IPS DF 4.7 (cell line): ENCODE data around the gene ZGPAT.

Source experiments
- DNase-seq: peaks from one replicate; pipeline ENCODE4 v3.0.0-alpha.2; 2013; ENCODE audit warnings: low spot score; ENCODE audit errors: extremely low read depth

Gene ZGPAT

DNA sequence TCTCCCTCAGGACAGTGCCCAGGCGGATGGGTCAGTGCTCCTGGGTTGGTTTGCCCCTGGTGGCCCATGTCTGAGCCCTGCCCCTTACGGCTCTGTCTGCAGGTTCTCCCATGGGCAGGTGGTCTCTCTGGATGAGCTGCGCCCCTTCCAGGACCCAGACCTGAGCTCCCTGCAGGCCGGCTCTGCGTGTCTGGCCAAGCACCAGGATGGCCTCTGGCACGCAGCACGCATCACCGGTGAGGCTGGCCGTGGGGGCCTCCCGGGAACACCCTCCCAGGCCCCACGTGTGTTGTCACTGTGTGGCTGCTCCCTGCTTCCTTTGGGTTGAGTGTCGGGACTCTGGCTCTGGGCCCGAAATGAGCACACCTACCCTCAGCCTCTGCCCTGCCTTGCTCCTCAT lies 25.3 kb downstream of the ZGPAT start:
- DNase-seq: no peak

DNA sequence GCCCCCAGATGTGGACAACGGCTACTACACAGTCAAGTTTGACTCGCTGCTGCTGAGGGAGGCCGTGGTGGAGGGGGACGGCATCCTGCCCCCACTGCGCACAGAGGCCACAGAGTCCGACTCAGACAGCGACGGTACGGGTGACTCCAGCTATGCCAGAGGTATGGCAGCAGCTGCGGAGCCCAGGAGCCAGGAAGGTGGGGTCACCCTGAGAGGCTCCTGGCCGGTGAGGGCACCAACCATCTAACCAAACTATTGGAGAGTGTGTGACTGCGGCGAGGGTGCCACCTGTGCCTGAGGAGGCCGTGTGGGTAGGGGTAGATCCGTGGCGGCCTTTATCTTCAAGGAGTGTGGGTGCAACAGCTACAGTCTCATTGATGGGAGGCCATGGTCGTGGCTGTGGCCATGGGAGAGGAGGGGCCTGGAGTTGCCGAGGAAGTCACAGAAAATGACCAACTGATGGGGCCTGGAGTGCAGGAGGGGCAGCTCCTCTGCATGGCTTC lies 25.8 kb downstream of the ZGPAT start:
- no peak for DNase-seq

DNA sequence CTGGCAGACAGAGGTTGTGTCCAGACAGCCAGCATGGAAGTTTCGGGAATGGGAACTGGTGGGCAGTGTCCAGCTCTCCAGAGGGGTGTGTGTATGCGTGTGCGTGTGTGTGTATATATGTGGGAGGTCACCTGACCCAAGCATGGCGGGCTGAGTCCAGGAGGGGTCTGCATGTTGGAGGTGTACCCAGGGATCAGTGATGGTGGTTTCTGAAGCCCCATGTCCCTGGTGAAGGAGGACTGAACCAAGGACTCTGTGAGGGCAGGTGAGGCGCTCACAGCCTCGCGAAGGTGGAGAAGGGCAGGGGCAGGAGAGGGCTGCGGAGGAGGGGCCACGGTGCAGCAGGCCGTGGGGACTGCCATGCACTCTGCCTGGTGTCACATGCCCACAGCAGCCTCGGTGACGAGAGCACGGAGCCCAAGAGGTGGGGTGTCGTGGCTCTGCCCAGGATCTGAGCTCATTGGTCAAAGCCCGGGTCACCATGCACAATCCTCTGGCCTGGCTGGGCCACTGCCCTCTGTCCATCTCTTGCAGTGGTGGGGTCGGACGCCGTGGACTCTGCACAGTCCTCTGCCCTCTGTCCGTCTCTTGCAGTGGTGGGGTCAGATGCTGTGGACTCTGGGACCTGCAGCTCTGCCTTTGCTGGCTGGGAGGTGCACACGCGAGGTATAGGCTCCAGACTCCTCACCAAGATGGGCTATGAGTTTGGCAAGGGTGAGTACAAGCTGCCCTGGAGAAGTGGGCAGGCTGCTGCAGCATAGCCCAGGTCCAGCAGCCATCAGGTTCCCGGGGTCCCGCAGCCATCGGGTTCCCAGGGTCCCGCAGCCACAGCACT lies 26.5 kb downstream of the ZGPAT start:
- no peak for DNase-seq

DNA sequence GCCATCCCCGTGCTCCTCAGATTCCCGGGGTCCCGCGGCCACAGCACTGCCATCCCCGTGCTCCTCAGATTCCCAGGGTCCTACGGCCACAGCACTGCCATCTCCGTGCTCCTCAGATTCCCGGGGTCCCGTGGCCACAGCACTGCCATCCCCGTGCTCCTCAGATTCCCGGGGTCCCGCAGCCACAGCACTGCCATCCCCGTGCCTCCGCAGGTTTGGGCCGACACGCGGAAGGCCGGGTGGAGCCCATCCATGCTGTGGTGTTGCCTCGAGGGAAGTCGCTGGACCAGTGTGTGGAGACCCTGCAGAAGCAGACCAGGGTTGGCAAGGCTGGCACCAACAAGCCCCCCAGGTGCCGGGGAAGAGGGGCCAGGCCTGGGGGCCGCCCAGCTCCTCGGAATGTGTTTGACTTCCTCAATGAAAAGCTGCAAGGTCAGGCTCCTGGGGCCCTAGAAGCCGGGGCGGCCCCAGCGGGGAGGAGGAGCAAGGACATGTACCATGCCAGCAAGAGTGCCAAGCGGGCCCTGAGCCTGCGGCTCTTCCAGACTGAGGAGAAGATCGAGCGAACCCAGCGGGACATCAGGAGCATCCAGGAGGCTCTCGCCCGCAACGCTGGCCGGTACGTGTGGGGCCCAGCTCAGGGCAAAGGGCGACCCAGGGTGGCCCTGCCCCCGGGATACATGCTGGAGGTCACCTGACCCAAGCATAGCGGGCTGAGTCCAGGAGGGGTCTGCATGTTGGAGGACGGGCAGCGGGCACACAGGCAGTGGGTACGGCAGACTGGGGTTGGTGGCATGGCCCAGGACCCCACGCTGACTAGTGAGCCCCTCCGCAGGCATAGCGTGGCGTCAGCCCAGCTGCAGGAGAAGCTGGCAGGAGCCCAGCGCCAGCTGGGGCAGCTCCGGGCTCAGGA lies 27.4 kb downstream of the ZGPAT start:
- no peak for DNase-seq

DNA sequence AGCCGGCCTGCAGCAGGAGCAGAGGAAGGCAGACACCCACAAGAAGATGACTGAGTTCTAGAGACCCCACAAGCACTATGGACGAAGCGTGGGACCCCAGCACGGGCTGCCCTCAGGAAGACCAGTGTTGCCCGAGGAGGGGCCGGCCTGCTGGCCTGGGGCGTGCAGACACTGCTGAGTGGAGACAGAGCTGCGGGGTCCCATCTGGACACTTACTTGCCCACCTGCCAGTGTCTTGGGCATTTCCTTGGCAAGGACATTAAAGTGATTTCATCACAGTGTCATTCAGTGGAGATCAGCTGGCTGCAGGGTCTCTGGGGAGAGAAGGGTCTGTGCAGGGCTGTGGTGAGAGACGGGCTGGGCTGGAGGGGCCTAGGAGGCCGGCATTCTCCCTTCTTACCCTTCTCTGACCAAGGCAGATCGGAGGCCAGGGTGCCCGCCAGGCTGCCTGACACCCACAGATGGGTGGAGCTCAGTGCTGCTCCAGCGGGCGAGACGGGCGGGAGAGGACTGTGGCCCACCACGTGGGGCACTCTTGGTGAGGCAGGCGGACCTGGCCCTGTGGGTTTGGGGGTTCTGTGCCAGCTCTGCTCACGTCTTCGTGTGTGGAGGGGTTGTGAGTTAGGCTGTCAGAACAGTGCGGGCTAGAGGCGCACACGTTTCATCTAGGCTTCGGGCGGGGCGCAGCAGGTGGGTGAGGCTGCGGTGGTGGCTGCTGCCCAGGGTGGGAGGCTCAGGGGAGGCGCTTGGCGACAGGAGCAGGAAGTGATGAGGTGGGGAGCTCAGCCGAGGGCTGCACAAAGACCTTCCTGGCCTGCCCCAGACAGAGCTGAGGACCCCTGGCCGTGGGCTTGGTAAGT lies 28.2 kb downstream of the ZGPAT start, which contains the start of gene LIME1:
Gene LIME1, plus strand, starts transcription at position 806 of the 860 bp plus-strand sequence. CDS start 886 bp downstream, outside the sequence.
- DNase-seq: no peak

DNA sequence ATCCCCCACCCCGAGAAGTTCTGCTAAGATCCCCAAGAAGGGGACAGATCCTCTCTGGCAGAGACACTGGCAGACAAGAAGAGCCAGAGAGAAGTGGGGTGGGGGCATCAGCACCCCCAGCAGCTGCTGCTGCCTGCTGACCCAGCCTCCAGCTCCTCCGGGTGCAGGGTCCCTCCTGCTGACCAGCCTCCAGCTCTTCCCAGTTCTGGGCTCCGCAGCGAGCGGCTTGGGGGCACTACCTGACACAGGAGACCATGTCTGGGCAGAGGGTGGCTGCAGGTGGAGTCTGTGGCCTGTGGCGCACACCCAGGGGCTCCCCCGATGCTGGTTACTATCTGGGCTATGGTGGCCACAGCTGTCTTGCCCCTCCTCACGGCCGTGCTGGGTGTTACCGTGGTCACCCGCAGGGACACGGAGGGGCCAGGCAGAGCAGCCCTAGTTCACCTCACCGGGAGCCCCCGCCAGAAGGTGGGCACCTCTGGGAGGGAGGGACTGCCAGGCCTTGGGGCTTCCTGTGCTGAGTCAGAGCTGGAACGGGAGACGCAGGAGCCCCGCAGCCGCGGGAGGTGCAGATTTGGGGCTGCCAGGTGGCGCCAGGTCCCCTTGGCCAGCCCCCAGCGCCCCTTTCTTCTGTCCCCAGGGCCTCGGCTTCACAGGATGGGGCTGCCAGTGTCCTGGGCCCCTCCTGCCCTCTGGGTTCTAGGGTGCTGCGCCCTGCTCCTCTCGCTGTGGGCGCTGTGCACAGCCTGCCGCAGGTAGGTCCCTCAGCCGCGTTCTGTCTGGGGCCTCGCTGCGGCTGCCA lies 29.3 kb downstream of the ZGPAT start:
- DNase-seq: no peak

DNA sequence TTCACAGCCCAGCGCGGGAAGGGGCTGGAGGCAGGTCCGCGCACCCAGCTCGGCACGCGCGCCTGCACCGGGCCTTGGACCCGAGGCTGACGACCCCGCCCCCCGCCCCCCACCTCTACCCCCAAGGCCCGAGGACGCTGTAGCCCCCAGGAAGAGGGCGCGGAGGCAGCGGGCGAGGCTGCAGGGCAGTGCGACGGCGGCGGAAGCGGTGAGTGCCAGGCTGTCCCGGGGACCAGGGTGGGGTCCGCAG lies 29.8 kb downstream of the ZGPAT start:
- DNase-seq: no peak

DNA sequence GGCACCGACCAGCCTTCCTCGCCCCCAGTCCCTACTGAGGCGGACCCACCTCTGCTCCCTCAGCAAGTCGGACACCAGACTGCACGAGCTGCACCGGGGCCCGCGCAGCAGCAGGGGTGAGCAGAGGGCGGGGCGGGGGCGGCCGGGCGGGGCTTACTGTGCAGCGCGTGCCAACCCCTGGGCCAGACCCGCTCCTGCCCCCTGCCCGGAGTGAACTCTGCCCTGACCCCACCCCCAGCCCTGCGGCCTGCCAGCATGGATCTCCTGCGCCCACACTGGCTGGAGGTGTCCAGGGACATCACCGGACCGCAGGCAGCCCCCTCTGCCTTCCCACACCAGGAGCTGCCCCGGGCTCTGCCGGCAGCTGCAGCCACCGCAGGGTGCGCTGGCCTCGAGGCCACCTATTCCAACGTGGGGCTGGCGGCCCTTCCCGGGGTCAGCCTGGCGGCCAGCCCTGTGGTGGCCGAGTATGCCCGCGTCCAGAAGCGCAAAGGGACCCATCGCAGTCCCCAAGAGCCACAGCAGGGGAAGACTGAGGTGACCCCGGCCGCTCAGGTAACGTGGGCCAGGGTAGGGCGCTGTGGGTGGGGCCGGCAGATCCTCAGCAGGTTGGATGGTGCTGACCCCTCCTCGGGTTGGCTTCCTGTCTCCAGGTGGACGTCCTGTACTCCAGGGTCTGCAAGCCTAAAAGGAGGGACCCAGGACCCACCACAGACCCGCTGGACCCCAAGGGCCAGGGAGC lies 30.3 kb downstream of the ZGPAT start:
- DNase-seq: no peak

DNA sequence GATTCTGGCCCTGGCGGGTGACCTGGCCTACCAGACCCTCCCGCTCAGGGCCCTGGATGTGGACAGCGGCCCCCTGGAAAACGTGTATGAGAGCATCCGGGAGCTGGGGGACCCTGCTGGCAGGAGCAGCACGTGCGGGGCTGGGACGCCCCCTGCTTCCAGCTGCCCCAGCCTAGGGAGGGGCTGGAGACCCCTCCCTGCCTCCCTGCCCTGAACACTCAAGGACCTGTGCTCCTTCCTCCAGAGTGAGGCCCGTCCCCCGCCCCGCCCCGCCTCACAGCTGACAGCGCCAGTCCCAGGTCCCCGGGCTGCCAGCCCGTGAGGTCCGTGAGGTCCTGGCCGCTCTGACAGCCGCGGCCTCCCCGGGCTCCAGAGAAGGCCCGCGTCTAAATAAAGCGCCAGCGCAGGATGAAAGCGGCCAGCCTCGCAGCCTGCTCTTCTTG lies 30.9 kb downstream of the ZGPAT start:
- DNase-seq: no peak

DNA sequence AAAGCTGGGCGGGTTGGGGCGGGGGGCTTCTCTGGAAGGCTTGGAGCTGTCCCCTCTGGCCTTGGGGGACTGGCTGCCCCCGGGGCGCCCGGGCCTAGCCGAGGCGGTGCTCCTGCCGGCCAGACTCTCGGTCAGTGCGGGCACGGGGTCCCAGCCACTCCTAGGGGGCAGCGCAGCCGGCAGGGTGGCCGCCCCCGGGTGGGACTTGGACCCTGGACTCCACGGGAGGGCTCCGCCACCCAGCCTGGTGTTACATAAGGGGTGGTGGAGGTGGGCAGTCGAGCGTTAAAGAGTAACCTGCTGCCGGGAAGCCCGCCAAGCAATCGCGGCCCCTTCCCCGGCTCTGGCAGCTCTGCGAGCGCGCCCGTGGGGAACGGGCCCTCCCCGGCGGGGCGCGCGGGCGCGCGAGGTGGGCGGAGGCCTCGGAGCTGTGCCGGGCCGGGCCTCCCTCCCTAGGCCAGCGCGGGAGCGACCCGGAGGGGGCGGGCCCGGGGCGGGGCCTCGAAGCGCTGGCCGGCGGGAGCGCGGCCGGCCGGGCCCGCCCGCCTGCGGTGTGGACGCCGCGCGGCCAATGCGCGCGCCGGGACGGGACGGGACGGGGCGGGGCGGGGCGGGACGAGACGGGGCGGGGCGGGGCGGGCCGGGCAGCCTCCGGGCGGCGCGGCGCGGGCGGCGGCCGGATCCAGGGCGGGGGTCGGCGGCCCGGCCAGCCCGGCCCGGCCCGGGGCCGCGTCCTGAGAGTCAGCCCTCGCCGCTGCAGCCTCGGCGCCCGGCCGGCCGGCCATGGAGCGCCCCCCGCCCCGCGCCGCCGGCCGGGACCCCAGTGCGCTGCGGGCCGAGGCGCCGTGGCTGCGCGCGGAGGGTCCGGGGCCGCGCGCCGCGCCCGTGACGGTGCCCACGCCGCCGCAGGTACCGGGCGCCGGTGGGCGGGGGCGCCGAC lies 31.6 kb downstream of the ZGPAT start, which contains the start of gene SLC2A4RG:
Gene SLC2A4RG, plus strand, starts transcription at position 647 of the 940 bp plus-strand sequence. Its CDS starts 137 bp downstream, at position 784.
- no peak for DNase-seq

DNA sequence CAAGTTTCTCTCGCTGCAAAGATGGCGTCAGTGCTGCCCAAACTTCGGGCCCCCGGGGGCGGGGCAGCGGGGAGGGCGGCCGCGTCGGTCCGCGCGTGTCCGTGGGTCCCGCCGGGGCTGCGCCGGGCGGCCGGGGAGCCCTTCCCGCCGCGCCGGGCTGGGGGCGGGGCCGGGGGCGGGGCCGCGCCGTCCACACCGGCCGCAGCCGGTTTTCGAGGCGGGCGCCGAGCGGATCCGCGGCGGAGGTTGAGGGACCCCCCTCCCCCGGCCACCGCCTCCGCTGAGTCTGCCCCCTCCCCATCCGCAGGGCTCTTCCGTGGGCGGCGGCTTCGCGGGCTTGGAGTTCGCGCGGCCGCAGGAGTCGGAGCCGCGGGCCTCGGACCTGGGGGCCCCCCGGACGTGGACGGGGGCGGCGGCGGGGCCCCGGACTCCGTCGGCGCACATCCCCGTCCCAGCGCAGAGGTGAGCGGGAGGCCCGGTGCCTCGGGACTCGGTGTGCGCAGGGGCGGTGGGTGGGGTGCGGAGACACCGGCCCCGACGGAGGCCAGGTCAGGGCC lies 32.3 kb downstream of the ZGPAT start:
- DNase-seq: no peak

DNA sequence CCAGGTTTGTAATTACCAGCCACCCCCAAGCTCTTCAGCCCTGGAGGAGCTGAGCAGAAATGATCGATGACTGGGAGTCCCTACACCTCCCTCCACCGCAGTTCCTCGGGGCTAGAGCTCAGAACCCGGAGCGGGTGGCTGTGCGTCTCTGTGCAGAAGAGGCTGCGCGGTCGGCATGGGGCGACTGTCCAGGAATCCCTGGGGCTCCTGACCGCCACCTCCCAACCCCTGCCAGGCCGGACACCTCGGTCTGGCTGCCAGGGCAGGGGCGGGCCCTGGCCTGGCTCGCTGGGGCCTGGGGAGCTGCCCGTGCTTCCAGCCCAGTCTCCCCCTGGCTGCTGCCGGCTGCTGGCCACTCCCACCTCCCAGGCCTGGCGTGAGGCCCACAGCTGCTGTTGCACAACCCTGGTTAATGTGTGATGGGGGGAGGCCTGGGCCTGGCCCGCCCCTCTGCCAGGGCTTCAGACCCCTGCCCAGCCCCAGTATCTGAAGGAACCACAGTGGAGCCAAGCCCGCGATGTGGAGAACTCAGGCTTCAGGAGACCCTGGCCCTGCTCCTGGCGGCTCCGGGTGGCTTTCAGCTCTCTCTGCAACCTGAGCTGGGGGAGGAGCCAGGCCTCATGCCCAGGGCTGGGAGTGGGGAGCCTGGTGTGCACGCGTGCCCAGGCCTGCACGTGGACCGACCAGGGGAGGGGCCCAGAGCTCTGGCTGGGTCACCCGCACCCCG lies 33.0 kb downstream of the ZGPAT start:
- DNase-seq: no peak

DNA sequence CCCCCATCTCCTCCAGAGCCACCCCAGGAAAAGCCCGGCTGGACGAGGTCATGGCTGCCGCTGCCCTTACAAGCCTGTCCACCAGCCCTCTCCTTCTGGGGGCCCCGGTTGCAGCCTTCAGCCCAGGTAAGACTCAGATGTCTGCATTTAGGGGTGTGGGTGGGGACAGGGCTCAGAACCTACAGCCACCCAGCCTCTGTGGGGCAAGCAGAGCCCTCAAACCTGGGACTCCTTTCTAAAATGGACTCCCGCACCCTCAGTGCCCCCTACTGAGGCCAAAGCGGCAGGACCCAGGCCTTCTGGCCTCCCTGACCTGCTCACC lies 33.5 kb downstream of the ZGPAT start:
- no peak for DNase-seq

DNA sequence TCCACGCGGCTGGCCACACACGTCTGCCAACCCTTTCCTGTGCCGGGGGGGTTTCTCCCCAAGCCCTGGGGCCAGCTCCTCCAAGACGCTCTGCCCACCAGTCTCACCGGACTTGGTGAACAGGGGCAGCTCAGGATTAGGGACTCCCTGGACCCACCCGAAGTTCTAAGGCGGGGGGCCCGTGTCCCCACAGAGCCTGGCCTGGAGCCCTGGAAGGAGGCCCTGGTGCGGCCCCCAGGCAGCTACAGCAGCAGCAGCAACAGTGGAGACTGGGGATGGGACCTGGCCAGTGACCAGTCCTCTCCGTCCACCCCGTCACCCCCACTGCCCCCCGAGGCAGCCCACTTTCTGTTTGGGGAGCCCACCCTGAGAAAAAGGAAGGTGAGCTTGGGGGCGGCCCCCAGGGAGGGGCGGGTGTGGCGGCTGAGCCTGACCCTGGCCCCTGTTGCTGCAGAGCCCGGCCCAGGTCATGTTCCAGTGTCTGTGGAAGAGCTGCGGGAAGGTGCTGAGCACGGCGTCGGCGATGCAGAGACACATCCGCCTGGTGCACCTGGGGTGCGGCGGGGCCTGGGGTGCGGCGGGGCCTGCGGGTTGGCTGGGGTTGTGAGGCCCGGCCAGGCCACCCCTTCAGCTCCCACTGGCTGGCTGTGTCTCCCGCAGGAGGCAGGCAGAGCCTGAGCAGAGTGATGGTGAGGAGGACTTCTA lies 34.0 kb downstream of the ZGPAT start:
- DNase-seq: no peak

DNA sequence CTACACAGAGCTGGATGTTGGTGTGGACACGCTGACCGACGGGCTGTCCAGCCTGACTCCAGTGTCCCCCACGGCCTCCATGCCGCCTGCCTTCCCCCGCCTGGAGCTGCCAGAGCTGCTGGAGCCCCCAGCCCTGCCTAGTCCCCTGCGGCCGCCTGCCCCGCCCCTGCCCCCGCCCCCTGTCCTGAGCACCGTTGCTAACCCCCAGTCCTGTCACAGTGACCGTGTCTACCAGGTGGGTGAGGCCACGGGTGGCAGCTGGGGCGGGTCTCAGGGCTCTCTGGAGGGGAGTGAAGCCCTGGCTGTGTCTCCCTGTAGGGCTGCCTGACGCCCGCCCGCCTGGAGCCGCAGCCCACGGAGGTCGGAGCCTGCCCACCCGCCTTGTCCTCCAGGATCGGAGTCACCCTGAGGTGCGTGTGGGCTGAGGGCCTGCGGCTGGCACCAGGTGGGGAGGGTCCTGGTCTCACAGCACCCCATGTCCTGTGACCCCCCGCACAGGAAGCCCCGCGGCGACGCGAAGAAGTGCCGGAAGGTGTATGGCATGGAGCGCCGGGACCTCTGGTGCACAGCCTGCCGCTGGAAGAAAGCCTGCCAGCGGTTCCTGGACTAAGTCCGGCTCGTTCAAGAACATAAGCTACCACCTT lies 34.7 kb downstream of the ZGPAT start:
- DNase-seq: no peak

DNA sequence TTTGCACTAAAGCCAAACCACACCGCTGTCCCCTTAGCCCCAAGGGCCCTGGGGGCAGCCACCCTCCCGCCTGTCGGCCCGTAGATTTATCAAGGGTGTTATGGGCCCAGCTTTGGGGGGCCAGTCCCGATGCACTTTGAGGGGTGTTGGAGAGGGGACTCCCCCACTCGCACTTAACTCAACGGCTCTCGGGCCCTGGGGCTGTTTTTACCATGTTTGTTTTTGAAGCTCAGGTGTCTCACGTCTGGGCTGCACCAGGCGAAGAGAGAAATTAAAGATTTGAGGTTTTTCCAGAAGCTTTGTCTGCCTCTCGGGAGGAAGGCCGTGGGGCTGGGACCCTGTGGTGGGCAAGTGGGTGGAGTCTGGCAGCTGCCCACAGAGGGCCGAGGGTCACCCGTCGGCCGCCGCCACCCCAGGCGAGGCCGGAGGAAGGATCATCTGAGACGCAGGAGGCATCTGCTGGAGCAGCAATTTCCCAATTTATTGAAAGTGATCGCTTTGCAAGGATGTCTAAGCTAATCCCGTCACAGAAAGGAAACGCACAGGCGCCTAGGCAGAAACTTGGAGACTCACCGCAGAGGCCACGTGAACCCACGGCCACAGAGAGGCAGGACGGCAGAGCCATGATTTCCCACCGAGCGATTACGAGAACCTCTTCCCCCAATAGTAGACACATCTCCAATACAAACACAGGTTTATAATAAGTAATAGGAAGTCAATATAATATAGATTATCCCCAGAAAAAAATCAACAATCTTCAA lies 35.6 kb downstream of the ZGPAT start:
- DNase-seq: no peak
